GM12878 (cell line): ENCODE data around the gene RRP12. TPM values are rescaled to one million over a fixed set of nuclear protein-coding genes. Genes with fewer than 3 reads are reported as not detected.
A peak's percentile ranks its signal among the peaks of the same experiment; 100 is the strongest.

Experiments used
- ASH2L ChIP-seq: fragments of 300-600, 200-600 bp; sonication (generic); IDR thresholded peaks from 2 replicates; pipeline ENCODE4 v1.6.1; 2017; ENCODE audit warnings: low read depth, mild to moderate bottlenecking, borderline replicate concordance
- ATF7 ChIP-seq: fragments of 450-650 bp; IDR thresholded peaks from 2 replicates; pipeline ENCODE4 v1.6.1; 2016; ENCODE audit warnings: low read depth, mild to moderate bottlenecking
- BCL11A ChIP-seq: IDR thresholded peaks from 2 replicates; pipeline ENCODE4 v1.6.1; 2011; ENCODE audit warnings: low read depth, low read length
- BMI1 ChIP-seq: fragments of 450-650 bp; IDR thresholded peaks from 2 replicates; pipeline ENCODE4 v1.6.1; 2016; ENCODE audit warnings: mild to moderate bottlenecking, moderate library complexity, borderline replicate concordance
- CREM ChIP-seq: IDR thresholded peaks from 2 replicates; pipeline ENCODE4 v1.6.1; 2014; ENCODE audit warnings: antibody characterized with exemption, low read depth
- EGR1 ChIP-seq, 2 experiments: IDR thresholded peaks; 1 replicate in 1 of 2; 2 replicates in 1 of 2; pipeline ENCODE4 v1.6.1; 2011 to 2012; ENCODE audit warnings: low read depth in 2 of 2, low read length in 2 of 2, borderline replicate concordance in 1 of 2, mild to moderate bottlenecking in 1 of 2, moderate library complexity in 1 of 2
- FOXK2 ChIP-seq: fragments of 450-650 bp; IDR thresholded peaks from 2 replicates; pipeline ENCODE4 v1.6.1; 2017; ENCODE audit warnings: mild to moderate bottlenecking, moderate library complexity
- FOXM1 ChIP-seq: IDR thresholded peaks from 2 replicates; pipeline ENCODE4 v1.6.1; 2012; ENCODE audit warnings: low read depth, mild to moderate bottlenecking, inconsistent platforms, low read length, moderate library complexity
- IKZF1 ChIP-seq: fragments of 450-650 bp; conservative IDR thresholded peaks from 2 replicates; pipeline ENCODE4 v1.6.1; 2017; ENCODE audit warnings: antibody characterized with exemption, mild to moderate bottlenecking
- KAT2A ChIP-seq: conservative IDR thresholded peaks from 2 replicates; pipeline ENCODE4 v1.6.1; 2011; ENCODE audit warnings: low read depth, low read length; ENCODE audit not compliant: control insufficient read depth
- MEF2B ChIP-seq: fragments of 450-650 bp; IDR thresholded peaks from 2 replicates; pipeline ENCODE4 v1.6.1; 2018; ENCODE audit warnings: mild to moderate bottlenecking, moderate library complexity; ENCODE audit not compliant: partially characterized antibody, poor library complexity, severe bottlenecking
- NFYA ChIP-seq: IDR thresholded peaks from 2 replicates; pipeline ENCODE4 v1.6.1; 2011; ENCODE audit warnings: low read depth, mild to moderate bottlenecking, low read length, improper control_type of control experiment, borderline replicate concordance
- PAX8 ChIP-seq: fragments of 450-650 bp; IDR thresholded peaks from 2 replicates; pipeline ENCODE4 v1.6.1; 2017; ENCODE audit warnings: mild to moderate bottlenecking, moderate library complexity
- POLR2A ChIP-seq: IDR thresholded peaks from 2 replicates; pipeline ENCODE4 v1.6.1; 2011; ENCODE audit warnings: low read depth, mild to moderate bottlenecking, low read length
- RCOR1 ChIP-seq: conservative IDR thresholded peaks from 2 replicates; pipeline ENCODE4 v1.6.1; 2012; ENCODE audit warnings: low read depth, low read length, improper control_type of control experiment
- SIN3A ChIP-seq: IDR thresholded peaks from 2 replicates; pipeline ENCODE4 v1.6.1; 2012; ENCODE audit warnings: low read depth, low read length, improper control_type of control experiment
- SP1 ChIP-seq: IDR thresholded peaks from one replicate; pipeline ENCODE4 v1.6.1; 2011; ENCODE audit warnings: low read depth, low read length
- STAT1 ChIP-seq: fragments of 450-650 bp; conservative IDR thresholded peaks from 2 replicates; pipeline ENCODE4 v1.6.1; 2014; ENCODE audit warnings: antibody characterized with exemption, mild to moderate bottlenecking
- TAF1 ChIP-seq: IDR thresholded peaks from 2 replicates; pipeline ENCODE4 v1.6.1; 2011; ENCODE audit warnings: mild to moderate bottlenecking, low read depth, low read length, borderline replicate concordance
- TCF7 ChIP-seq: IDR thresholded peaks from 2 replicates; pipeline ENCODE4 v1.6.1; 2014; ENCODE audit warnings: antibody characterized with exemption, borderline replicate concordance
- ZBTB40 ChIP-seq: fragments of 450-650 bp; IDR thresholded peaks from 2 replicates; pipeline ENCODE4 v1.6.1; 2016; ENCODE audit warnings: mild to moderate bottlenecking, moderate library complexity, borderline replicate concordance
- ZNF384 ChIP-seq: IDR thresholded peaks from 2 replicates; pipeline ENCODE4 v1.6.1; 2012; ENCODE audit warnings: low read depth, mild to moderate bottlenecking, low read length, improper control_type of control experiment, borderline replicate concordance
- ZNF592 ChIP-seq: fragments of 450-650 bp; IDR thresholded peaks from 2 replicates; pipeline ENCODE4 v1.6.1; 2017; ENCODE audit warnings: mild to moderate bottlenecking, moderate library complexity
- ZNF622 ChIP-seq: fragments of 450-650 bp; IDR thresholded peaks from 2 replicates; pipeline ENCODE4 v1.6.1; 2017; ENCODE audit warnings: mild to moderate bottlenecking, inconsistent platforms
- polyA plus RNA-seq, 11 experiments: library from polyadenylated mRNA; depleted of rRNA in 4 of 11; unstranded in 6 of 11; stranded (reverse) in 5 of 11; fragments of >200 nt; fragmentation: Nextera tagmentation in 4 of 11; fragmentation: Illumina TruSeq in 1 of 11; extraction: Ambion mirVana in 4 of 11; extraction: Trizol in 1 of 11; gene quantifications; 1 replicate in 1 of 11; 2 replicates in 10 of 11; pipeline versions ENCODE4 v1.2.1 to v1.2.3, GENCODE V29; 2011 to 2016; ENCODE audit warnings: inconsistent platforms in 2 of 11, missing spikeins in 2 of 11, low read depth in 1 of 11
- total RNA-seq, 4 experiments: library from RNA; depleted of rRNA in 3 of 4; stranded (reverse); fragments of >200 nt in 3 of 4; fragmentation: Illumina TruSeq in 1 of 4; extraction: Trizol in 1 of 4; gene quantifications; 2 replicates each; pipeline versions ENCODE4 v1.2.1 to v1.2.3, GENCODE V29; 2013 to 2021

The RRP12 gene
- total and polyA plus RNA-seq, 10 of the 15 experiments (the other 5 are each of a cell fraction or from before 2014, with no cell fraction given): 5.3 to 48.7 (median 16.8) TPM

DNA sequence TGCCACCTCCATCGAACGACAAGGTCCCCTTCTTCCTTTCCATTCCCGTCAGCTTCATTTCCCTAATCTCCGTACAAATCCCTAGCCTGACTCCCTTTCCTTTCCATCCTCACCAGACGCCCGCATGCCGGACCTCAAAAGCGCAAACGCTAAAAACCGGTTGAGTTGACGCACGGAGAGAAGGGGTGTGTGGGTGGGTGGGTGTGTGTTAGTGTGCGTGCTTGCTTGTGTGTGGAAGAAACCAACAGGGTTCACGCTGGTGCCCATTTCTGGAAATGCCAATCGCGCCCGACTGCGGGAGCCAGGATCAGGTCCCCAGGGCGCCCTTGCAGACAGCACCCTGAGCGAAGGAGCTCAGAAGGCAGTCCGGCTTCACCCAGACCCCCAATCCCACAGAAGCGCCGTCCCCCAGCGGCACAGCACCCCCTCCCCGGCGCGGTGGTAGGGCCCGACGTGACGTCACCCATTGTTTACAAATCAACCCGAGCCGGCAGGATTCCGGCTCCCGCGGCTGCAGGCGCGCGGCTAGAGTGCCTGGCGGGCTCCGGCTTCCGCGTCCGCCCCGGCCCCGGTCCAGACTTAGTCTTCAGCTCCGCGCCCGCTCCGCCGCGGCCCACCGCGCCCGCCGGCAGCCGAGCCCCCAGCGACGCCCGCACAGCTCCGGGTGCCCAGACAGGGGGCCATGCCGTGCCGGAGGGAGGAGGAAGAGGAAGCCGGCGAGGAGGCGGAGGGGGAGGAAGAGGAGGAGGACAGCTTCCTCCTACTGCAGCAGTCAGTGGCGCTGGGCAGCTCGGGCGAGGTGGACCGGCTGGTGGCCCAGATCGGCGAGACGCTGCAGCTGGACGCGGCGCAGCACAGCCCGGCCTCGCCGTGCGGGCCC, 82.1 kb downstream of the RRP12 start, which contains the start of gene FRAT1 (continued):
- peak; percentile 100 for TF ChIP-seq ATF7
- peak in 1 of 2 experiments; percentile 89; a peak in 2 of 3 replicates for TF ChIP-seq EGR1 (IDR thresholded peaks at IDR 0.05; ENCODE audit: borderline replicate concordance in 1 of 2, low read depth in 2 of 2, low read length in 2 of 2)
- TF ChIP-seq RCOR1: no peak
- TF ChIP-seq ZNF592: no peak
- TF ChIP-seq FOXM1: no peak
- TF ChIP-seq FOXK2: peak; percentile 98
- TF ChIP-seq STAT1: 0 out of 2 replicates have a peak, but pooled peaks have one; percentile 89
- TF ChIP-seq POLR2A: peak; percentile 73
- TF ChIP-seq BMI1: no peak
- no peak for TF ChIP-seq TCF7
- no peak for TF ChIP-seq TAF1
- no peak for TF ChIP-seq ZBTB40
- peak; percentile 94 for TF ChIP-seq CREM
- no peak for TF ChIP-seq NFYA
- TF ChIP-seq ZNF622: no peak
- no peak for TF ChIP-seq ZNF384
- no peak for TF ChIP-seq PAX8
- TF ChIP-seq ASH2L: no peak
- no peak for TF ChIP-seq KAT2A
- TF ChIP-seq SIN3A: peak; percentile 83; the same call in 1 of the 2 replicates
- TF ChIP-seq IKZF1: peak; percentile 84
- TF ChIP-seq SP1: peak; percentile 42
- TF ChIP-seq BCL11A: no peak
- TF ChIP-seq MEF2B: no peak
